Astrocyte of the cerebellum (primary cell): ENCODE measurements around the gene FAR1.
"Not testable (repeated sequence)": the region's sequence is repeated elsewhere in the genome, so short reads cannot be mapped to it uniquely, and the experiment has no call there.

Experiments
- DNase-seq: peaks from one replicate; pipeline ENCODE4 v3.0.0-alpha.2; 2011; ENCODE audit warnings: low read depth
- H3K4me3 ChIP-seq: 2 replicates; pipeline ENCODE4 v1.5.1; 2011; ENCODE audit warnings: mild to moderate bottlenecking, low read depth, low read length, moderate library complexity
- in situ Hi-C: cut with HindIII; loops from 2 replicates; pipeline ENCODE4 v1.10.0; 2017; ENCODE audit warnings: low sequenced_read_pairs
- TF ChIP-seq, protein P1 (sequence below): IDR thresholded peaks from 2 replicates; pipeline ENCODE4 v1.5.1; 2012; ENCODE audit warnings: low read length, low read depth, moderate library complexity, mild to moderate bottlenecking; ENCODE audit errors: missing control alignments

The FAR1 gene

DNA sequence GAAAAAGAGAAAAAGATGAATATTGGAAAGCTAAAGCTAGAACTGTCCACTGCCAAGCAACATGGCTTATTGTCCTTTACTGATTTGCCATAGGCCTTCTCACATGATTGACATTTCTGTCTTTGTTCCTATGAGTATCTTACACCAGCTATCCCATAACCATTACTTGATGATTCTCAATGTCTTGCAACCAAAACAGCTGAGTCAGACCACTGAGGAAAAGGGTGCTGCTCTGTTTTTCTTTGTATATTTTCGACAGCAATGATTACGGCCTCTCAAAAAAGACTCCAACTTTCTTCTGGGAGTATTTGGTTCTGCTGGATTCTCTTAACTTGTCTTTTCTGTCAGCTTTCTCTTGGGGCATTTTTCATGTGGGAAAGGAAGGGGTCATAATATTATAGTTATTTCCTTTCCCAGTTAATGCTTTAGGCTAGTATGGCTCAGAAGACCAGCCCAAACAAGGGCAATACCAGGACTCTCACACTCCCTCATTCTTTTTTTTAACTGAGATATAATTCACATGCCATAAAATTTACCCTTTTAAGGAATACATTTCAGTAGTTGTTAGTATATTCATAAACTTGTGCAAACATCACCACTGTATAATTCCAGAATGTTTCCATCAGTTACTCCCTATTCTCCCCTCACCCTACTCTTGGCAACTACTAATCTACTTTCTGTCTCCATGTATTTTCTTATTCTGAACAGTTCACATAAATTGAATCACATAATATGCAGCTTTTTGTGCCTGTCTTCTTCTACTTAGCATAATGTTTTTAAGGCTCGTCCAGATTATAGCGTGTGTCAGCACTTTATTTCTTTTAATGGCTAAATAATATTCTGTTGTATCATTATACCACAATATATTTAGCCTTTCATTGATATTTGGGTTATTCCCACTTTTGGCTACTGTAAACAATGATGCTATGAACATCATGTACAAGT, 31.1 kb upstream of the FAR1 start:
- H3K4me3 ChIP-seq = no peak overlapping the region
- DNase-seq = no peak
- TF ChIP-seq, protein P1, sequence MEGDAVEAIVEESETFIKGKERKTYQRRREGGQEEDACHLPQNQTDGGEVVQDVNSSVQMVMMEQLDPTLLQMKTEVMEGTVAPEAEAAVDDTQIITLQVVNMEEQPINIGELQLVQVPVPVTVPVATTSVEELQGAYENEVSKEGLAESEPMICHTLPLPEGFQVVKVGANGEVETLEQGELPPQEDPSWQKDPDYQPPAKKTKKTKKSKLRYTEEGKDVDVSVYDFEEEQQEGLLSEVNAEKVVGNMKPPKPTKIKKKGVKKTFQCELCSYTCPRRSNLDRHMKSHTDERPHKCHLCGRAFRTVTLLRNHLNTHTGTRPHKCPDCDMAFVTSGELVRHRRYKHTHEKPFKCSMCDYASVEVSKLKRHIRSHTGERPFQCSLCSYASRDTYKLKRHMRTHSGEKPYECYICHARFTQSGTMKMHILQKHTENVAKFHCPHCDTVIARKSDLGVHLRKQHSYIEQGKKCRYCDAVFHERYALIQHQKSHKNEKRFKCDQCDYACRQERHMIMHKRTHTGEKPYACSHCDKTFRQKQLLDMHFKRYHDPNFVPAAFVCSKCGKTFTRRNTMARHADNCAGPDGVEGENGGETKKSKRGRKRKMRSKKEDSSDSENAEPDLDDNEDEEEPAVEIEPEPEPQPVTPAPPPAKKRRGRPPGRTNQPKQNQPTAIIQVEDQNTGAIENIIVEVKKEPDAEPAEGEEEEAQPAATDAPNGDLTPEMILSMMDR = no peak
- in situ Hi-C loops = no loop called here

- no peak for DNase-seq
- TF ChIP-seq, protein P1 = no peak
- in situ Hi-C loops = no loop called here
- no peak overlapping the region for H3K4me3 ChIP-seq
These were observed 30.0 kb upstream of the FAR1 start for GRCh38 chr11:13638422-13638821.

DNA sequence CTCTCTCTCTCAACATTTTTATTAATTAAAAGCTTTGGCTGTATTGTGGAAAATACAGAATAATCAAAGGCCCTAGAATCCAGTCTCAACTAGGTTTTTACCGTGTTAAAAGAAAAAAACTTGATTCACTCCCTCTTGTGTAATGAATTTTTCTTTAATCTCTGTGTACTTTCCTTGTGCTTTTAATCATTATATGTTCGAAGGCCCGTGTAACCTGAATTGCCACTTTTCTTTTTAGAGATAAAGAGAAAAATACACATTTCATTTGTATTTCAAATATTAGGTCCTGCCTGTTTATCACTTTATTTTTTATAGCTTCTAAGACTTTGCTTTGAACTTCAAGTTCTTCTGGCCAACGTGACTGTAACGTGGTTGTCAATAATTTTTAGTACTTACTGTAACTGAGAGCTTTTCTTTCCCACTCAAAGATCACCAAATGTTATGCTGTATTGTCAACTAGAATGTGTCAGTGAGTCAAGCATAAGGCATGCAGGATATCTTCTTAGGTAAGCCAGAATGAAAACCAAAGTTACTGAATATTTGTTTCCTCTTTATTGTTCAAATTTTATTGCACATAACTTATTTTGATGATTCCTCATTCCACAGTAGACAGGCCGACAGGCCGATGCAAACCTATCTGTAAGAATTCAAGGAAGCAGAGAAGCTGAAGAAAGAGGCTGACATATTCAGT, 23.3 kb upstream of the FAR1 start:
- TF ChIP-seq, protein P1 = no peak
- in situ Hi-C loops = no loop called here
- H3K4me3 ChIP-seq = no peak overlapping the region
- DNase-seq = no peak

GRCh38 chr11:13647391-13647790, 21.1 kb upstream of the FAR1 start:
- TF ChIP-seq, protein P1 = no peak
- DNase-seq = no peak
- in situ Hi-C loops = no loop called here
- no peak overlapping the region for H3K4me3 ChIP-seq

- H3K4me3 ChIP-seq = no peak overlapping the region
- in situ Hi-C loops = no loop called here
- no peak for DNase-seq
- TF ChIP-seq, protein P1 = no peak
These were observed 18.8 kb upstream of the FAR1 start for GRCh38 chr11:13649619-13650018.

DNA sequence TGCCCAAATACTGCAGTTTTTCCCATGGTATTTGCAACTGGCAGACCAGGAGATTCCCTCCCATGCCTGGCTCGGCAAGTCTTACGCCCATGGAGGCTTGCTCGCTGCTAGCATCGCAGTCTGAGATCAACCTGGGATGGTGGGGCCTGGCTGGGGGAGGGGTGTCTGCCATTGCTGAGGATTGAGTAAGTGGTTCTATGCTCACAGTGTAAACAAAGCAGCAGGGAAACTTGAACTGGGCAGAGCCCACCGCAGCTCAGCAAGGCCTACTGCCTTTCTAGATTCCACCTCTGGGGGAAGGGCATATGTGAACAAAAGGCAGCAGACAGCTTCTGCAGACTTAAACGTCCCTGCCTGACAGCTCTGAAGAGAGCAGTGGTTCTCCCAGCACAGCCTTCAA, 17.0 kb upstream of the FAR1 start:
- in situ Hi-C loops, H3K4me3 ChIP-seq, DNase-seq: not testable (repeated sequence)
